Measurements from ENCODE around the gene MEF2B.
"Not testable (repeated sequence)": the region's sequence is repeated elsewhere in the genome, so short reads cannot be mapped to it uniquely, and the experiment has no call there.

Gene MEF2B

DNA sequence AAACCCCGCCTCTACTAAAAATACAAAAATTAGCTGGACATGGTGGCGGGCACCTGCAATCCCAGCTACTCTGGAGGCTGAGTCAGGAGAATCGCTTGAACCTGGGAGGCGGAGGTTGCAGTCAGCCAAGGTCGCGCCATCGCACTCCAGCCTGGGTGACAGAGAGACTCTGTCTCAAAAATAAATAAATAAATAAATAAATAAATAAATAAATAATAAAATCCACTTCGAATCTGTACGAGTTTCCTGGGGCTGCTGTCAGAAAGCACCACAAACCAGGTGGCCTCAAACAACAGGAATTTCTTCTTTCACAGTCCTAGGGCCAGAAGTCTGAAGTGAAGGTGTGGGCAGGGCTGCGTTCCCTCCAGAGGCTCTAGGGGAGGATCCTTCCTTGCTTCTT is 67.5 kb downstream of the MEF2B start:
- in situ Hi-C loops (cut with HindIII; ENCODE audit: low sequenced_read_pairs) = not testable (repeated sequence)

DNA sequence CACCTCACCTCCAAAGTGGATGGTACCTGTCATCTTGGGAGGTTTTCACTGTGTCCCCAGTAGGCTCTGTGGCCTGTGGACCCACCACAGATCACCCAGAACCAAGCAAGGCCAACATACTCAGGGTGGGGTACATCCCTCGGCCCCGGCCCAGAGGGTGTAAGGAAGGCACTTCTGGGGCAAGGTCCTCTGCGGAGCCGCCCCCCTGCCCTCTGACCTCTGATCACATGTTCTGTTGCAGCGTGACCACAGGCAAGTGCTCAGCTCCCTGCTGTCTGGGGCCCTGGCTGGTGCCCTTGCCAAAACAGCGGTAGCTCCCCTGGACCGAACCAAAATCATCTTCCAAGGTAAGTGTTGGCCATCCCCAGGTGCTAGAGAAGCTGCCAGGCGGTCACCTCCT is 68.5 kb downstream of the MEF2B start:
- in situ Hi-C loops (cut with HindIII; ENCODE audit: low sequenced_read_pairs) = no loop called here

DNA sequence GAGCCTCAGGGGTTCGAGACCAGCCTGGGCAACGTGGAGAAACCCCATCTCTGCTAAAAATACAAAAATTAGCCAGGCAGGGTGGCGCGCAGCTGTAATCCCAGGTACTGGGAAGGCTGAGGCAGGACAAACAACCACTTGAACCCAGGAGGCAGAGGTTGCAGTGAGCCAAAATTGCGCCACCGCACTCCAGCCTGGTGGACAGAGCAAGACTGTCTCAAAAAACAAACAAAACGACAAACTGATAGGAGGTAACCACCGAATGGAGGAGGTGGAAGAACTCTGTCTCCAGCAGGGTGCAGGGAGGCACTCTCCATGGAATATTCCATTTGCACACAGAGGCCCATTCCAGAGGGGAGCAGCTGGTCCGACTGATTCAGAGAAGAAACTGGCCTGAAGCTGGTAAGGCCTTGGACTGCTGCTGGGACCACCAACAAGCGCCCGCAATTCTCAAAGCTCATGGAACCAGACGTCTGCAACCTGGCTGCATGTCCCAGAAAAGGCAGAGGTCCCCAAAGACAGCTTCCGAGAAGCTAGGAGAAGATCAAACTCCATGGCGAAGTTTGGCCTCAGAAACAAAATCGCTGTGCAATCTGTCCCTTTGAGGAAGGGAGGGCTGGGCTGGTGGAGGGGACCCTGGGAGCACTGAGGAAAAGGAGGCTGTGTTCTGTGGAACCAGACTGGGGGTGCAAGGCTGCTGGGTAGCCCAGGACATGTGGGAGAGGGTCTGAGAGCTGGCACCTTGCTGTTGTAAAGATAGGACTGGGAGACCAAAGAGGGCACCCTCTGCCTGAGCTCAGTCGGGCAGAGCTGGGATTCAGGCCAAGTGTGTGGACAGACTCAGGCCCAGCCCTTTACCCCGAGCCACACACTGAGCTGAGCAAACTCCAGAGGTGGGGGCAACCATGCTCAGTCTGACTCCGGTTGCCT is 71.1 kb downstream of the MEF2B start:
- in situ Hi-C loops (cut with HindIII; ENCODE audit: low sequenced_read_pairs) = no loop called here

DNA sequence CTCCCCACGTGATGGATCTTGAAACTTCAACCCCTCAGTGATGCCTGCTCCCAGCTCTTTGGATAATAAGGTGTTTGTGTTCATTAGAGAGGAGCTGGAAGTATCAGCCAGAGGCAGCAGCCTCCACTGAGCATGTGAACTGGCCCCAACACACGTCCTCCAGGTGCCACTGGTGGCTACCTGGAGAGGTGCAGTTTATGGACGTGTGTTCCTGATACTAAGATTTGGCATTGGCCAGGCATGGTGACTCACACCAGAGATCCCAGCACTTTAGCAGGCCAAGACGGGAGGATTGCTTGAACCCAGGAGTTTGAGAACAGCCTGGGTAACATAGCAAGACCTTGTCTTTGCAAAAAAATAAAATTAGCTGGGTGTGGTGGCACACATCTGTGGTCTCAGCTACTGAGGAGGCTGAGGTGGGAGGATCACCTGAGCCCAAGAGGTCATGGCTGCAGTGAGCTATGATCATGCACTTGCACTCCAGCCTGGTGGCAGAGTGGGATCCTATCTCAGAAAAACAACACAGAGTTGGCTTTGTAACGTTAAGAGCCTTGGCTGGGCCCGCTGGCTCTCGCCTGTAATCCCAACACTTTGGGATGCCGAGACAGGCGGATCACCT is 71.9 kb downstream of the MEF2B start:
- in situ Hi-C loops (cut with HindIII; ENCODE audit: low sequenced_read_pairs) = no loop called here

DNA sequence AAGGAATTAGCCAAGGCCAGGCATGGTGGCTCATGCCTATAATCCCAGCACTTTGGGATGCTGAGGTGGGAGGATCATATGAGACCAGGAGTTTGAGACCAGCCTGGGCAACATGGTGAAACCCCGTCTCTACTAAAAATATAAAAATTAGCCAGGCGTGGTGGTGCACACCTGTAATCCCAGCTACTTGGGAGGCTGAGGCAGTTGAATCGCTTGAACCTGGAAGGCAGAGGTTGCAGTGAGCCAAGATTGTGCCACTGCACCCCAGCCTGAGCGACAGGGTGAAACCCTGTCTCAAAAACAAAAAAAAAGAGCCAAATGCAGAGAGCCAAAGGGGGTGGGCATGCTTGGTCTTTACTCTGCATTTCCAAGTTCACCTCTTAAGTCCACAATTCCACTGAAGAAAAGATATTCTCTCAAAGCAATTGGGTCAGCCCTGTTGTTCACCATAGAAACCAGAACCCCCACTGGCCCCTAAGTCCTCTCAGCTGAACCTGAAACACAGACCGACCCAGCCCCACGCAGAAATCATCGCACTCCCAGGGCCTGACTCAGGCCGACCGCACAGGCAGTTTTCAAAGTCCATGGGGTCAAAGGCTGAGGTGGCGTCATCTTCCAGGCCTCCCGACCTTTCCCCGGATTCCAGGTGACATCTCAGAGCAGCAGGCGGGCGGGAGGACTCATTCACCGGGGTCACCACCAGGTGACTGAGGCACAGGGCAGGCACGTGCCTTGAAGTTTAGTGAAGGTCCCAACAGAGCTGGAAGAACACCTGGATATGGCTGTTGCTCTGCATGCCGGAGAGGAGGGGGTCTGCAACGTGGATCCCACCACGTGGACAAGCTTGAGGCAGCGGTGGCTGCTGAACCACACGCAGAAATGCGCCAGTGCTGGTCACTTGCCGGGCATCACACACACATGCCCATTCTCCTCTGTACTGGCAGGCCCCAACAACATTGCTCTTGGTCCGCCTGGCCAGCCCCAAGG is 73.1 kb downstream of the MEF2B start:
- in situ Hi-C loops (cut with HindIII; ENCODE audit: low sequenced_read_pairs) = no loop called here

DNA sequence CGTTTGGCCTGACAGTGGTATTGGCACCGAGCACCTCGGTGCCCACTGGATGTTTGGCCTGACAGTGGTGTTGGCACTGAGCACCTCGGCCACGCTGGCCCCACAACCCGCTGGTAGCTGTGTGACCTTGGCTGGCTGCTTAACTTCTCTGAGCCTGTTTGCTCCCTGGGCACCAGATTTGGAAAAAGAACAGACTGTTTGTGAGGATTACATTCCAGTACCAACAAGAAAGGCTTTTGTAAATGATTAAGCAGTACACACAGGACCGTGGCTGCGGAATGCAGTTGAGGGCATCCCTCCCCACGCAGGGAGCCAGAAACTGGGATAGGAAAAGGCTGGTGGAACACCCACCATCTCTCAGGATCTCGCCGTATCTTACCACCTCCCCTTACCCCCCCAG is 74.4 kb downstream of the MEF2B start:
- in situ Hi-C loops (cut with HindIII; ENCODE audit: low sequenced_read_pairs) = no loop called here
